CD14-positive monocyte (primary cell): ENCODE data around the gene PPFIA1. TPM values are rescaled to one million over a fixed set of nuclear protein-coding genes. Genes with fewer than 3 reads are reported as not detected.

Experiments
- DNase-seq, 3 donors: peaks; one replicate each; pipeline ENCODE4 v3.0.0-alpha.2; 2011 to 2022
- H2AFZ ChIP-seq: 2 replicates; pipeline ENCODE4 v1.6.0; 2012; ENCODE audit warnings: mild to moderate bottlenecking, low read depth, low read length, inconsistent platforms; ENCODE audit not compliant: insufficient read depth, poor library complexity, severe bottlenecking
- H3K27ac ChIP-seq, 2 donors: 1 replicate in 1 of 2; 2 replicates in 1 of 2; pipeline ENCODE4 v1.5.1; 2012 to 2013; ENCODE audit warnings: low read length in 2 of 2, control low read depth in 1 of 2, inconsistent platforms in 1 of 2, low read depth in 1 of 2, mild to moderate bottlenecking in 1 of 2
- H3K27me3 ChIP-seq, 2 donors: one replicate each; pipeline versions ENCODE4 v1.6.0 to v1.6.1; 2011 to 2013; ENCODE audit warnings: low read length in 2 of 2; ENCODE audit not compliant: control insufficient read depth in 2 of 2, insufficient read depth in 2 of 2
- H3K36me3 ChIP-seq, 2 donors: replicated peaks in 1 of 2; 1 replicate in 1 of 2; 2 replicates in 1 of 2; pipeline versions ENCODE4 v1.5.1 to v1.6.1; 2012 to 2013; ENCODE audit warnings: low read length in 2 of 2, control low read depth in 1 of 2, inconsistent platforms in 1 of 2, mild to moderate bottlenecking in 1 of 2; ENCODE audit not compliant: insufficient read depth in 2 of 2, control insufficient read depth in 1 of 2
- H3K4me1 ChIP-seq, 2 donors: 1 replicate in 1 of 2; 2 replicates in 1 of 2; pipeline versions ENCODE4 v1.5.1 to v1.6.1; 2012 to 2013; ENCODE audit warnings: low read length in 2 of 2, control low read depth in 1 of 2, inconsistent platforms in 1 of 2, mild to moderate bottlenecking in 1 of 2, moderate library complexity in 1 of 2; ENCODE audit not compliant: insufficient read depth in 2 of 2, control insufficient read depth in 1 of 2
- H3K4me2 ChIP-seq: replicated peaks from 2 replicates; pipeline ENCODE3; 2012; ENCODE audit warnings: low read length, moderate library complexity, mild to moderate bottlenecking; ENCODE audit not compliant: poor library complexity, severe bottlenecking; ENCODE audit errors: extremely low read depth
- H3K4me3 ChIP-seq, 3 experiments: fragments of 200-600 bp in 1 of 3; sonication (generic) in 1 of 3; replicated peaks in 1 of 3; 1 replicate in 2 of 3; 2 replicates in 1 of 3; pipeline ENCODE4 v1.5.1; 2011 to 2013; ENCODE audit warnings: low read length in 3 of 3, mild to moderate bottlenecking in 3 of 3, control low read depth in 2 of 3, low read depth in 2 of 3, inconsistent platforms in 1 of 3, moderate library complexity in 1 of 3
- H3K79me2 ChIP-seq: 2 replicates; pipeline ENCODE4 v1.6.0; 2012; ENCODE audit warnings: mild to moderate bottlenecking, control low read depth, inconsistent platforms, low read length, moderate library complexity; ENCODE audit not compliant: insufficient read depth
- H3K9ac ChIP-seq: 2 replicates; pipeline ENCODE4 v1.6.0; 2017; ENCODE audit warnings: low read length, mild to moderate bottlenecking; ENCODE audit not compliant: insufficient read depth, poor library complexity, severe bottlenecking
- H3K9me3 ChIP-seq, 2 donors: replicated peaks in 1 of 2; 1 replicate in 1 of 2; 2 replicates in 1 of 2; pipeline versions ENCODE4 v1.5.1 to v1.6.1; 2012 to 2013; ENCODE audit warnings: low read length in 2 of 2, control low read depth in 1 of 2; ENCODE audit not compliant: control insufficient read depth in 1 of 2, insufficient read depth in 1 of 2
- H4K20me1 ChIP-seq: 2 replicates; pipeline ENCODE4 v1.6.0; 2012; ENCODE audit warnings: mild to moderate bottlenecking, low read length, control low read depth, moderate library complexity; ENCODE audit not compliant: insufficient read depth
- H3K27ac Mint-ChIP-seq, 7 donors: one replicate each; pipeline ENCODE4 v1.8.0; 2020; ENCODE audit warnings: mild to moderate bottlenecking in 7 of 7, mixed read lengths in 7 of 7, moderate library complexity in 6 of 7, inconsistent platforms in 2 of 7
- H3K27me3 Mint-ChIP-seq, 3 donors: one replicate each; pipeline ENCODE4 v1.8.0; 2021 to 2022; ENCODE audit warnings: low read depth in 3 of 3, mild to moderate bottlenecking in 3 of 3, mixed read lengths in 3 of 3, moderate library complexity in 3 of 3, inconsistent platforms in 1 of 3
- H3K36me3 Mint-ChIP-seq, 2 donors: one replicate each; pipeline ENCODE4 v1.8.0; 2020; ENCODE audit warnings: mixed read lengths in 2 of 2, inconsistent platforms in 1 of 2, mild to moderate bottlenecking in 1 of 2
- H3K4me1 Mint-ChIP-seq: one replicate; pipeline ENCODE4 v1.8.0; 2020; ENCODE audit warnings: mild to moderate bottlenecking, mixed read lengths
- H3K4me3 Mint-ChIP-seq, 2 donors: one replicate each; pipeline ENCODE4 v1.8.0; 2020; ENCODE audit warnings: mild to moderate bottlenecking in 2 of 2, mixed read lengths in 2 of 2, moderate library complexity in 1 of 2
- H3K9me3 Mint-ChIP-seq, 7 donors: one replicate each; pipeline ENCODE4 v1.8.0; 2020 to 2022; ENCODE audit warnings: mixed read lengths in 7 of 7, mild to moderate bottlenecking in 6 of 7, moderate library complexity in 6 of 7, inconsistent platforms in 2 of 7
- CTCF ChIP-seq: fragments of 200-600 bp; IDR thresholded peaks from one replicate; pipeline ENCODE4 v1.8.0; 2022; ENCODE audit warnings: antibody characterized with exemption, mild to moderate bottlenecking
- WGBS: methylation state at CpG from one replicate; pipeline ENCODE4 v1.1.5; 2013; ENCODE audit warnings: missing lambda C conversion rate; ENCODE audit not compliant: insufficient coverage; 5-methylcytosine and 5-hydroxymethylcytosine counted together
- intact Hi-C, 2 donors: fragments of 100-400 bp; cut with micrococcal nuclease; formaldehyde crosslinking; loops; one replicate each; pipeline versions ENCODE4 v1.15.0 to v1.15.1; 2023
- polyA plus RNA-seq, 3 donors: library from polyadenylated mRNA; depleted of rRNA in 1 of 3; unstranded in 2 of 3; stranded (reverse) in 1 of 3; fragments of 300-500 nt in 2 of 3; fragments of >200 nt in 1 of 3; fragmentation: Illumina TruSeq in 2 of 3; gene quantifications; 1 replicate in 2 of 3; 2 replicates in 1 of 3; pipeline ENCODE4 v1.2.3, GENCODE V29; 2012 to 2021

PPFIA1 gene
- polyA plus RNA-seq, 3 donors = 7.5 to 65.7 (median 15.5) TPM

- H3K27me3 ChIP-seq = no peaks in the 10 kb centered on the region
- no peaks in the 10 kb centered on the region for H3K79me2 ChIP-seq
- Mint-ChIP-seq H3K36me3 (peaks cover 67 to 82% of the 10 kb centered on the region in 2 donors), H3K27me3 (peaks cover 5 to 11% (median 9%) of the 10 kb centered on the region in 3 donors), H3K4me3 (no peak overlapping the region), H3K9me3 (peaks cover 0 to 6% (median 3%) of the 10 kb centered on the region in 7 donors), H3K4me1 (peaks cover 11% of the 10 kb centered on the region), H3K27ac (no peak overlapping the region)
- intact Hi-C loops = no loop called here
- no peak overlapping the region for H3K9ac ChIP-seq
- WGBS = no CpG with 5 or more reads among the region's 2 CpGs
- H3K36me3 ChIP-seq = peaks cover 60 to 96% of the 10 kb centered on the region in 2 donors
- no peaks in the 10 kb centered on the region for H3K4me1 ChIP-seq
- no peak for DNase-seq
- H3K4me3 ChIP-seq = no peak overlapping the region
- H2AFZ ChIP-seq = no peak overlapping the region
- H3K27ac ChIP-seq = no peak overlapping the region
- peaks cover 72% of the 10 kb centered on the region for H4K20me1 ChIP-seq
- no peak for TF ChIP-seq CTCF
- no peak overlapping the region for H3K4me2 ChIP-seq
- H3K9me3 ChIP-seq = no peaks in the 10 kb centered on the region
These were observed 98.5 kb downstream of the PPFIA1 start for GRCh38 chr11:70368961-70369360.

GRCh38 chr11:70371241-70371640 lies 100.8 kb downstream of the PPFIA1 start:
- Mint-ChIP-seq H3K4me3 (no peak overlapping the region), H3K9me3 (peaks cover 0 to 6% (median 3%) of the 10 kb centered on the region in 7 donors), H3K36me3 (peaks cover 69 to 86% of the 10 kb centered on the region in 2 donors), H3K27me3 (peaks cover 0 to 1% (median 1%) of the 10 kb centered on the region in 3 donors), H3K4me1 (peaks cover 1% of the 10 kb centered on the region), H3K27ac (no peak overlapping the region)
- Histone ChIP-seq H4K20me1 (peaks cover 57% of the 10 kb centered on the region), H3K9me3 (no peaks in the 10 kb centered on the region), H2AFZ (no peak overlapping the region), H3K4me2 (no peak overlapping the region), H3K36me3 (peaks cover 65 to 96% of the 10 kb centered on the region in 2 donors), H3K4me1 (no peaks in the 10 kb centered on the region), H3K4me3 (no peak overlapping the region), H3K79me2 (no peaks in the 10 kb centered on the region), H3K27me3 (no peaks in the 10 kb centered on the region), H3K9ac (no peak overlapping the region), H3K27ac (no peak overlapping the region)
- no peak for DNase-seq
- 87% methylated on average over 4 of the region's 5 CpGs for WGBS
- no peak for TF ChIP-seq CTCF
- intact Hi-C loops = no loop called here
